Measurements from ENCODE around the gene FRMPD4.
"Not testable (repeated sequence)": the region's sequence is repeated elsewhere in the genome, so short reads cannot be mapped to it uniquely, and the experiment has no call there.

FRMPD4 gene

GRCh38 chrX:12494400-12495138 is 356.3 kb downstream of the FRMPD4 start:
- CTCF ChIA-PET = no interaction called here
- H3K27ac ChIP-seq = no peak overlapping the region
- no peak for TF ChIP-seq CTCF (conservative IDR thresholded peaks at IDR 0.05; ENCODE audit: low read depth)
- POLR2A ChIA-PET (ENCODE audit: low non-redundant PET) = no interaction called here
- DNase-seq (ENCODE audit: low spot score) = no peak

- POLR2A ChIA-PET (ENCODE audit: low non-redundant PET) = no interaction called here
- H3K27ac ChIP-seq = no peak overlapping the region
- no peak for TF ChIP-seq CTCF (conservative IDR thresholded peaks at IDR 0.05; ENCODE audit: low read depth)
- no peak for DNase-seq (ENCODE audit: low spot score)
- CTCF ChIA-PET = no interaction called here
These were observed 358.1 kb downstream of the FRMPD4 start for GRCh38 chrX:12496343-12496742.

GRCh38 chrX:12497832-12498591 is 359.7 kb downstream of the FRMPD4 start:
- CTCF ChIA-PET = interaction anchor here (0.6 kb wide), 1 partner anchor 130 kb away, joined by 3 read pairs; no protein-coding TSS in a partner anchor
- H3K27ac ChIP-seq = no peak overlapping the region
- POLR2A ChIA-PET (ENCODE audit: low non-redundant PET) = no interaction called here
- DNase-seq (ENCODE audit: low spot score) = no peak
- no peak for TF ChIP-seq CTCF (conservative IDR thresholded peaks at IDR 0.05; ENCODE audit: low read depth)

GRCh38 chrX:12505127-12505526 is 366.9 kb downstream of the FRMPD4 start:
- ChIA-PET CTCF (no interaction called here), POLR2A (ENCODE audit: low non-redundant PET) (no interaction called here)
- TF ChIP-seq CTCF (conservative IDR thresholded peaks at IDR 0.05; ENCODE audit: low read depth) = no peak
- no peak for DNase-seq (ENCODE audit: low spot score)
- H3K27ac ChIP-seq = no peak overlapping the region

GRCh38 chrX:12515384-12515783 is 377.1 kb downstream of the FRMPD4 start:
- DNase-seq (ENCODE audit: low spot score); POLR2A ChIA-PET (ENCODE audit: low non-redundant PET); CTCF ChIA-PET; H3K27ac ChIP-seq: not testable (repeated sequence)

GRCh38 chrX:12526306-12526705 is 388.0 kb downstream of the FRMPD4 start:
- no peak for TF ChIP-seq CTCF (conservative IDR thresholded peaks at IDR 0.05; ENCODE audit: low read depth)
- ChIA-PET POLR2A (ENCODE audit: low non-redundant PET) (no interaction called here), CTCF (no interaction called here)
- no peak for DNase-seq (ENCODE audit: low spot score)
- H3K27ac ChIP-seq = no peak overlapping the region

- CTCF ChIA-PET; H3K27ac ChIP-seq; POLR2A ChIA-PET (ENCODE audit: low non-redundant PET); DNase-seq (ENCODE audit: low spot score): not testable (repeated sequence)
These were observed 399.8 kb downstream of the FRMPD4 start for GRCh38 chrX:12538096-12538495.

GRCh38 chrX:12542251-12542650 is 404.0 kb downstream of the FRMPD4 start:
- DNase-seq (ENCODE audit: low spot score); H3K27ac ChIP-seq; CTCF ChIA-PET; POLR2A ChIA-PET (ENCODE audit: low non-redundant PET): not testable (repeated sequence)

Measured in RWPE1 (cell line).